IMR-90 (cell line): Measurements from ENCODE around the gene IL18R1. TPM values are rescaled to one million over a fixed set of nuclear protein-coding genes. Genes with fewer than 3 reads are reported as not detected.

ENCODE experiments used
- ATAC-seq: fragments of 200-7000 bp; cut with Tn5 transposase; 2 replicates; pipeline ENCODE4 v1.9.1; 2020; ENCODE audit warnings: low read depth, mild to moderate bottlenecking, moderate library complexity
- BruUV-seq: library from RNA; stranded (reverse); fragments of 400-500 nt; replicated peaks from 2 replicates; lab custom pipeline; 2021; lab: Mats Ljungman, UMichigan
- CTCF ChIA-PET: fragments of 300-600 bp; formaldehyde crosslinking; extraction: SDS; loops from one replicate; lab custom pipeline; 2021; ENCODE audit warnings: antibody characterized with exemption; lab: Yijun Ruan, JAX
- POLR2A ChIA-PET: fragments of 300-600 bp; sonication (Branson Sonifier 250); formaldehyde crosslinking; loops from one replicate; lab custom pipeline; 2022; ENCODE audit warnings: antibody characterized with exemption; ENCODE audit not compliant: unreplicated experiment; lab: Charles Lee
- DNase-seq: peaks from one replicate; pipeline ENCODE4 v3.0.0; 2013
- H2AFZ ChIP-seq: replicated peaks from 2 replicates; pipeline ENCODE3; 2013; ENCODE audit warnings: low read length, mild to moderate bottlenecking; ENCODE audit not compliant: poor library complexity
- H2AK5ac ChIP-seq: 2 replicates; pipeline ENCODE4 v1.6.1; 2013; ENCODE audit warnings: low read depth, low read length, inconsistent platforms
- H2AK9ac ChIP-seq: replicated peaks from 2 replicates; pipeline ENCODE3; 2013; ENCODE audit warnings: mild to moderate bottlenecking, low read depth, low read length, moderate library complexity; ENCODE audit not compliant: poor library complexity
- H2BK120ac ChIP-seq: 2 replicates; pipeline ENCODE4 v1.6.1; 2013; ENCODE audit warnings: low read depth, low read length, inconsistent platforms
- H2BK15ac ChIP-seq: 3 replicates; pipeline ENCODE4 v1.6.1; 2013; ENCODE audit warnings: low read depth, low read length, inconsistent platforms
- H2BK20ac ChIP-seq: 2 replicates; pipeline ENCODE4 v1.6.1; 2013; ENCODE audit warnings: low read depth, mild to moderate bottlenecking, inconsistent platforms, low read length, moderate library complexity
- H2BK5ac ChIP-seq: 2 replicates; pipeline ENCODE4 v1.6.1; 2013; ENCODE audit warnings: mild to moderate bottlenecking, low read depth, low read length, inconsistent platforms; ENCODE audit not compliant: poor library complexity, severe bottlenecking
- H3K14ac ChIP-seq: replicated peaks from 2 replicates; pipeline ENCODE4 v1.6.1; 2013; ENCODE audit warnings: low read depth, low read length, inconsistent platforms
- H3K18ac ChIP-seq: 2 replicates; pipeline ENCODE4 v1.6.1; 2013; ENCODE audit warnings: low read depth, low read length, control low read depth
- H3K23ac ChIP-seq: 2 replicates; pipeline ENCODE4 v1.6.1; 2013; ENCODE audit warnings: low read depth, low read length, inconsistent platforms
- H3K27ac ChIP-seq: 2 replicates; pipeline ENCODE4 v1.5.1; 2013; ENCODE audit warnings: mild to moderate bottlenecking, control low read depth, low read length; ENCODE audit not compliant: insufficient read depth
- H3K27me3 ChIP-seq: 2 replicates; pipeline ENCODE4 v1.6.1; 2013; ENCODE audit warnings: low read length; ENCODE audit not compliant: control insufficient read depth, insufficient read depth
- H3K36me3 ChIP-seq: 2 replicates; pipeline ENCODE4 v1.6.1; 2013; ENCODE audit warnings: low read length, mixed read lengths; ENCODE audit not compliant: control insufficient read depth, insufficient read depth
- H3K4ac ChIP-seq: 2 replicates; pipeline ENCODE4 v1.6.1; 2013; ENCODE audit warnings: low read depth, low read length, inconsistent platforms
- H3K4me1 ChIP-seq: 2 replicates; pipeline ENCODE4 v1.6.1; 2013; ENCODE audit warnings: low read length, mixed read lengths; ENCODE audit not compliant: control insufficient read depth, insufficient read depth
- H3K4me2 ChIP-seq: 2 replicates; pipeline ENCODE4 v1.6.1; 2013; ENCODE audit warnings: low read depth, mild to moderate bottlenecking, control low read depth, low read length, moderate library complexity
- H3K4me3 ChIP-seq: 2 replicates; pipeline ENCODE4 v1.5.1; 2013; ENCODE audit warnings: low read depth, mild to moderate bottlenecking, control low read depth, low read length, moderate library complexity; ENCODE audit not compliant: insufficient read depth
- H3K56ac ChIP-seq: 2 replicates; pipeline ENCODE4 v1.6.1; 2013; ENCODE audit warnings: low read length, inconsistent platforms; ENCODE audit not compliant: insufficient read depth; ENCODE audit errors: extremely low read depth
- H3K79me1 ChIP-seq, 2 experiments: 2 replicates each; pipeline ENCODE4 v1.6.1; 2013; ENCODE audit warnings: low read length in 2 of 2, inconsistent platforms in 1 of 2, low read depth in 1 of 2
- H3K9ac ChIP-seq: 2 replicates; pipeline ENCODE4 v1.6.1; 2013; ENCODE audit warnings: low read depth, low read length, control low read depth
- H3K9me1 ChIP-seq: 2 replicates; pipeline ENCODE4 v1.6.1; 2013; ENCODE audit warnings: low read length, inconsistent platforms; ENCODE audit not compliant: insufficient read depth
- H3K9me3 ChIP-seq: 2 replicates; pipeline ENCODE4 v1.6.1; 2013; ENCODE audit warnings: low read length; ENCODE audit not compliant: control insufficient read depth, insufficient read depth
- H4K20me1 ChIP-seq: 2 replicates; pipeline ENCODE4 v1.6.1; 2013; ENCODE audit warnings: low read length, inconsistent platforms; ENCODE audit not compliant: insufficient read depth
- H4K5ac ChIP-seq: 2 replicates; pipeline ENCODE4 v1.6.1; 2013; ENCODE audit warnings: mild to moderate bottlenecking, low read depth, low read length, control low read depth
- H4K8ac ChIP-seq, 2 experiments: 2 replicates each; pipeline ENCODE4 v1.6.1; 2013; ENCODE audit warnings: low read depth in 2 of 2, low read length in 2 of 2, control low read depth in 1 of 2, inconsistent platforms in 1 of 2
- H4K91ac ChIP-seq: 2 replicates; pipeline ENCODE4 v1.6.1; 2013; ENCODE audit warnings: low read depth, low read length, inconsistent platforms; ENCODE audit not compliant: insufficient read depth
- BHLHE40 ChIP-seq: fragments of 150-350 bp; IDR thresholded peaks from 2 replicates; pipeline ENCODE4 v1.6.1; 2016; ENCODE audit warnings: mild to moderate bottlenecking, low read depth, low read length
- CHD1 ChIP-seq: IDR thresholded peaks from 2 replicates; pipeline ENCODE4 v1.6.1; 2012; ENCODE audit warnings: low read depth, low read length, improper control_type of control experiment
- ELK1 ChIP-seq: fragments of 150-350 bp; IDR thresholded peaks from 2 replicates; pipeline ENCODE4 v1.6.1; 2016; ENCODE audit warnings: low read depth, mild to moderate bottlenecking, low read length, moderate library complexity, borderline replicate concordance
- FOS ChIP-seq: fragments of 150-350 bp; IDR thresholded peaks from 2 replicates; pipeline ENCODE4 v1.6.1; 2016; ENCODE audit warnings: low read depth, low read length
- MAFK ChIP-seq: IDR thresholded peaks from 2 replicates; pipeline ENCODE4 v1.6.1; 2012; ENCODE audit warnings: low read depth, low read length, improper control_type of control experiment
- MAZ ChIP-seq: IDR thresholded peaks from 2 replicates; pipeline ENCODE4 v1.6.1; 2012; ENCODE audit warnings: low read depth, mild to moderate bottlenecking, low read length, improper control_type of control experiment, moderate library complexity, borderline replicate concordance
- NFE2L2 ChIP-seq: fragments of 150-350 bp; IDR thresholded peaks from 2 replicates; pipeline ENCODE4 v1.6.1; 2016; ENCODE audit warnings: low read depth, mild to moderate bottlenecking, low read length
- POLR2A ChIP-seq: IDR thresholded peaks from 2 replicates; pipeline ENCODE4 v1.6.1; 2012; ENCODE audit warnings: mild to moderate bottlenecking, low read depth, low read length
- RAD21 ChIP-seq: IDR thresholded peaks from 2 replicates; pipeline ENCODE4 v1.6.1; 2012; ENCODE audit warnings: low read length, improper control_type of control experiment
- RCOR1 ChIP-seq: IDR thresholded peaks from 2 replicates; pipeline ENCODE4 v1.6.1; 2012; ENCODE audit warnings: mild to moderate bottlenecking, low read length, improper control_type of control experiment; ENCODE audit not compliant: insufficient replicate concordance
- WGBS, 2 experiments: methylation state at CpG; one replicate each; pipeline versions ENCODE4 v1.1.5 to v1.1.7; 2013; ENCODE audit warnings: missing lambda C conversion rate in 2 of 2; ENCODE audit not compliant: insufficient read length in 1 of 2; ENCODE audit errors: extremely low coverage in 2 of 2; 5-methylcytosine and 5-hydroxymethylcytosine counted together
- dilution Hi-C: fragments of 300-500 bp; cut with HindIII; formaldehyde crosslinking; loops from one replicate; pipeline ENCODE4 v1.14.3; 2018; ENCODE audit warnings: low sequenced_read_pairs; ENCODE audit not compliant: unreplicated experiment
- in situ Hi-C: fragments of 300-500 bp; cut with MboI; formaldehyde crosslinking; loops from 3 replicates; pipeline ENCODE4 v1.14.3; 2019; ENCODE audit warnings: low sequenced_read_pairs, inconsistent platforms, mixed read lengths
- intact Hi-C: fragments of 100-400 bp; cut with micrococcal nuclease; formaldehyde crosslinking; loops from 2 replicates; pipeline ENCODE4 v1.10.0; 2022
- polyA plus RNA-seq, 3 experiments: library from polyadenylated mRNA; depleted of rRNA; stranded (reverse); fragments of >200 nt; gene quantifications; 2 replicates each; pipeline ENCODE4 v1.2.3, GENCODE V29; 2012; ENCODE audit warnings: low replicate concordance in 1 of 3
- total RNA-seq: library from RNA; depleted of rRNA; stranded (reverse); fragments of >200 nt; gene quantifications from 2 replicates; pipeline ENCODE4 v1.2.3, GENCODE V29; 2012

The IL18R1 gene
- total and polyA plus RNA-seq, 2 of the 4 experiments (the other 2 are of a cell fraction): 0.18 to 0.24 TPM

- BruUV-seq: no TSS peak
- intact Hi-C loops: no loop called here
- dilution Hi-C loops: no loop called here
Observed at GRCh38 chr2:102365763-102366162, 10.2 kb downstream of the IL18R1 start.

More at GRCh38 chr2:102365763-102366162, 10.2 kb downstream of the IL18R1 start:
- Histone ChIP-seq H3K4me3 (no peak overlapping the region), H3K9ac (no peak overlapping the region), H2BK15ac (no peak overlapping the region), H2BK20ac (no peak overlapping the region), H2BK5ac (no peak overlapping the region), H3K56ac (no peak overlapping the region), H3K27ac (no peak overlapping the region), H3K9me1 (no peaks in the 10 kb centered on the region), H3K4me1 (peaks cover 1% of the 10 kb centered on the region; the same call in 1 of the 2 replicates), H4K8ac (no peak overlapping the region), H4K5ac (no peak overlapping the region), H4K20me1 (no peaks in the 10 kb centered on the region), H3K79me1 (no peaks in the 10 kb centered on the region), H3K18ac (no peak overlapping the region), H3K4ac (no peak overlapping the region), H3K9me3 (peaks cover 5% of the 10 kb centered on the region; the same call in 1 of the 2 replicates), H3K23ac (no peak overlapping the region), H3K36me3 (no peaks in the 10 kb centered on the region), H3K14ac (no peak overlapping the region), H2AFZ (no peak overlapping the region), H2AK9ac (no peak overlapping the region), H3K4me2 (no peak overlapping the region), H4K91ac (no peak overlapping the region), H3K27me3 (no peaks in the 10 kb centered on the region), H2AK5ac (no peak overlapping the region), H2BK120ac (no peak overlapping the region)
- ChIA-PET POLR2A (no interaction called here), CTCF (no interaction called here)
- DNase-seq (no peak), ATAC-seq (no peak)
- 67% methylated on average over 1 of the region's 1 CpG; no CpG with 5 or more reads in 1 of the 2 experiments for WGBS, 2 experiments
- in situ Hi-C loops: no loop called here
- no peak for TF ChIP-seq ELK1
- no peak for TF ChIP-seq MAFK
- no peak for TF ChIP-seq RCOR1
- TF ChIP-seq RAD21: no peak
- TF ChIP-seq FOS: no peak
- TF ChIP-seq BHLHE40: no peak
- TF ChIP-seq NFE2L2: no peak
- TF ChIP-seq POLR2A: no peak
- TF ChIP-seq CHD1: no peak
- no peak for TF ChIP-seq MAZ
